NB4 (cell line): Measurements from ENCODE around the gene CBLN3.

Source experiments
- DNase-seq: peaks from one replicate; pipeline ENCODE4 v3.0.0; 2010; ENCODE audit warnings: low read depth
- H3K4me3 ChIP-seq: one replicate; pipeline ENCODE4 v1.5.1; 2011; ENCODE audit warnings: mild to moderate bottlenecking, low read depth, low read length, moderate library complexity
- CTCF ChIP-seq: IDR thresholded peaks from one replicate; pipeline ENCODE4 v1.5.1; 2012; ENCODE audit warnings: low read depth, low read length
- MAX ChIP-seq: IDR thresholded peaks from 2 replicates; pipeline ENCODE4 v1.6.1; 2011; ENCODE audit warnings: low read depth, low read length
- MYC ChIP-seq: IDR thresholded peaks from 2 replicates; pipeline ENCODE4 v1.6.1; 2011; ENCODE audit warnings: low read depth, low read length
- POLR2A ChIP-seq: IDR thresholded peaks from 2 replicates; pipeline ENCODE4 v1.6.1; 2011; ENCODE audit warnings: mild to moderate bottlenecking; ENCODE audit not compliant: insufficient read length; ENCODE audit errors: extremely low read depth

The CBLN3 gene

GRCh38 chr14:24422694-24423601 lies 6.5 kb downstream of the CBLN3 start:
- H3K4me3 ChIP-seq, result no peak overlapping the region
- DNase-seq, result no peak
- no peak for TF ChIP-seq CTCF
- no peak for TF ChIP-seq POLR2A
- no peak for TF ChIP-seq MAX
- TF ChIP-seq MYC, result no peak

GRCh38 chr14:24422261-24422660 lies 7.2 kb downstream of the CBLN3 start:
- peak; percentile 52 for DNase-seq
- no peak for TF ChIP-seq MYC
- TF ChIP-seq POLR2A, result no peak
- no peak for TF ChIP-seq CTCF
- TF ChIP-seq MAX, result no peak
- H3K4me3 ChIP-seq, result no peak overlapping the region

GRCh38 chr14:24418492-24418873 lies 11.0 kb downstream of the CBLN3 start:
- no peak overlapping the region for H3K4me3 ChIP-seq
- no peak for DNase-seq
- no peak for TF ChIP-seq CTCF
- TF ChIP-seq MAX, result no peak
- TF ChIP-seq POLR2A, result no peak
- no peak for TF ChIP-seq MYC

- TF ChIP-seq POLR2A, result no peak
- H3K4me3 ChIP-seq, result no peak overlapping the region
- DNase-seq, result no peak
These were observed 11.5 kb downstream of the CBLN3 start for GRCh38 chr14:24417832-24418491.

- TF ChIP-seq POLR2A (no peak), CTCF (no peak), MYC (no peak), MAX (no peak)
- H3K4me3 ChIP-seq, result no peak overlapping the region
- no peak for DNase-seq
These were observed 12.4 kb downstream of the CBLN3 start for GRCh38 chr14:24416932-24417619.
